SK-N-SH treated with all-trans-retinoic acid at 6 μM for 48 hours (cell line): ENCODE results near the gene GLYR1.

ENCODE experiments used
- ARNTL ChIP-seq: fragments of 450-650 bp; formaldehyde crosslinking; IDR thresholded peaks from 2 replicates; pipeline ENCODE4 v1.5.0; 2020; ENCODE audit warnings: low read depth, mild to moderate bottlenecking, moderate library complexity, borderline replicate concordance
- CSRNP3 ChIP-seq: fragments of 250-450 bp; sonication (Bioruptor Pico); IDR thresholded peaks from 2 replicates; pipeline ENCODE4 v1.5.1; 2021; ENCODE audit warnings: mild to moderate bottlenecking, moderate library complexity
- ESRRG ChIP-seq: fragments of 250-450 bp; sonication (Bioruptor Pico); IDR thresholded peaks from 2 replicates; pipeline ENCODE4 v1.6.1; 2021; ENCODE audit warnings: mild to moderate bottlenecking
- OSR1 ChIP-seq: fragments of 250-450 bp; sonication (Bioruptor Pico); IDR thresholded peaks from 2 replicates; pipeline ENCODE4 v1.8.0; 2022; ENCODE audit warnings: moderate library complexity, mild to moderate bottlenecking, inconsistent platforms
- PATZ1 ChIP-seq: fragments of 250-450 bp; sonication (Bioruptor Pico); IDR thresholded peaks from 2 replicates; pipeline ENCODE4 v1.8.0; 2020; ENCODE audit warnings: mild to moderate bottlenecking, moderate library complexity, borderline replicate concordance
- RARB ChIP-seq: fragments of 250-450 bp; sonication (Bioruptor Pico); IDR thresholded peaks from 2 replicates; pipeline ENCODE4 v1.8.0; 2021; ENCODE audit warnings: mild to moderate bottlenecking, moderate library complexity
- TOX ChIP-seq: fragments of 250-450 bp; sonication (Bioruptor Pico); IDR thresholded peaks from 2 replicates; pipeline ENCODE4 v1.8.0; 2021; ENCODE audit warnings: mild to moderate bottlenecking, moderate library complexity, borderline replicate concordance
- TSHZ2 ChIP-seq: fragments of 250-450 bp; sonication (Bioruptor Pico); IDR thresholded peaks from 2 replicates; pipeline ENCODE4 v1.5.0; 2020; ENCODE audit warnings: mild to moderate bottlenecking, moderate library complexity
- ZC3H10 ChIP-seq: fragments of 250-450 bp; sonication (Bioruptor Pico); IDR thresholded peaks from 2 replicates; pipeline ENCODE4 v1.5.1; 2021; ENCODE audit warnings: mild to moderate bottlenecking, moderate library complexity
- ZFP3 ChIP-seq: fragments of 250-450 bp; sonication (Bioruptor Pico); IDR thresholded peaks from 2 replicates; pipeline ENCODE4 v1.5.0; 2020; ENCODE audit warnings: mild to moderate bottlenecking, moderate library complexity
- ZFP30 ChIP-seq: fragments of 450-650 bp; formaldehyde crosslinking; IDR thresholded peaks from 2 replicates; pipeline ENCODE4 v1.5.0; 2022; ENCODE audit warnings: mild to moderate bottlenecking, moderate library complexity
- ZNF565 ChIP-seq: fragments of 450-650 bp; formaldehyde crosslinking; conservative IDR thresholded peaks from 2 replicates; pipeline ENCODE4 v1.5.0; 2020; ENCODE audit warnings: low read depth, mild to moderate bottlenecking, moderate library complexity

- TF ChIP-seq PATZ1 (CRISPR knock-in tag) (no peak), TOX (CRISPR knock-in tag) (no peak), ZFP3 (CRISPR knock-in tag) (no peak), TSHZ2 (CRISPR knock-in tag) (no peak), ARNTL (CRISPR knock-in tag) (no peak), ZNF565 (no peak), RARB (no peak), OSR1 (CRISPR knock-in tag) (no peak), ESRRG (no peak), ZC3H10 (CRISPR knock-in tag) (no peak), CSRNP3 (no peak), ZFP30 (no peak)
Measured at GRCh38 chr16:4788910-4789309, 58.2 kb downstream of the GLYR1 start.
